SU-DHL-6 (cell line): ENCODE data around the gene CPA5.

Source experiments
- CTCF ChIP-seq: fragments of 200-600 bp; sonication (generic); IDR thresholded peaks from one replicate; pipeline ENCODE4 v1.5.1; 2017; ENCODE audit warnings: antibody characterized with exemption, mild to moderate bottlenecking, low read length, moderate library complexity; ENCODE audit not compliant: insufficient read depth, poor library complexity, severe bottlenecking
- EZH2phosphoT487 ChIP-seq: fragments of 200-600 bp; sonication (generic), shearing (Covaris generic); conservative IDR thresholded peaks from 2 replicates; pipeline ENCODE4 v1.6.1; 2018; ENCODE audit warnings: mild to moderate bottlenecking, antibody characterized with exemption, low read length, moderate library complexity, mixed read lengths

- TF ChIP-seq CTCF (no peak), EZH2phosphoT487 (no peak)
Observed at GRCh38 chr7:130356876-130357611, 12.4 kb downstream of the CPA5 start.
